Memory B cell (primary cell): ENCODE data around the gene PRRX1.

Source experiments
- ATAC-seq: fragments of 150-1000 bp; cut with Tn5 transposase; 2 replicates; pipeline ENCODE4 v1.10.0; 2021; ENCODE audit warnings: low read depth, mild to moderate bottlenecking, moderate library complexity
- DNase-seq, 2 donors: peaks; one replicate each; pipeline ENCODE4 v3.0.0; 2022; ENCODE audit warnings: low spot score in 2 of 2
- H3K27ac Mint-ChIP-seq: one replicate; pipeline ENCODE4 v1.8.0; 2022; ENCODE audit warnings: mild to moderate bottlenecking, moderate library complexity, mixed read lengths
- H3K27me3 Mint-ChIP-seq: one replicate; pipeline ENCODE4 v1.8.0; 2022; ENCODE audit warnings: mixed read lengths
- H3K36me3 Mint-ChIP-seq: one replicate; pipeline ENCODE4 v1.8.0; 2022; ENCODE audit warnings: mild to moderate bottlenecking, mixed read lengths
- H3K4me1 Mint-ChIP-seq: one replicate; pipeline ENCODE4 v1.8.0; 2022; ENCODE audit warnings: mixed read lengths
- H3K4me3 Mint-ChIP-seq: one replicate; pipeline ENCODE4 v1.8.0; 2022; ENCODE audit warnings: mild to moderate bottlenecking, moderate library complexity, mixed read lengths
- H3K9me3 Mint-ChIP-seq: one replicate; pipeline ENCODE4 v1.8.0; 2022; ENCODE audit warnings: mixed read lengths

PRRX1 gene

GRCh38 chr1:170692866-170693575 lies 29.1 kb downstream of the PRRX1 start:
- Mint-ChIP-seq H3K9me3 (no peaks in the 10 kb centered on the region), H3K4me1 (peaks cover 4% of the 10 kb centered on the region), H3K4me3 (no peak overlapping the region), H3K27me3 (peaks cover 6% of the 10 kb centered on the region), H3K36me3 (no peaks in the 10 kb centered on the region), H3K27ac (no peak overlapping the region)
- ATAC-seq, result no peak
- no peak for DNase-seq

DNA sequence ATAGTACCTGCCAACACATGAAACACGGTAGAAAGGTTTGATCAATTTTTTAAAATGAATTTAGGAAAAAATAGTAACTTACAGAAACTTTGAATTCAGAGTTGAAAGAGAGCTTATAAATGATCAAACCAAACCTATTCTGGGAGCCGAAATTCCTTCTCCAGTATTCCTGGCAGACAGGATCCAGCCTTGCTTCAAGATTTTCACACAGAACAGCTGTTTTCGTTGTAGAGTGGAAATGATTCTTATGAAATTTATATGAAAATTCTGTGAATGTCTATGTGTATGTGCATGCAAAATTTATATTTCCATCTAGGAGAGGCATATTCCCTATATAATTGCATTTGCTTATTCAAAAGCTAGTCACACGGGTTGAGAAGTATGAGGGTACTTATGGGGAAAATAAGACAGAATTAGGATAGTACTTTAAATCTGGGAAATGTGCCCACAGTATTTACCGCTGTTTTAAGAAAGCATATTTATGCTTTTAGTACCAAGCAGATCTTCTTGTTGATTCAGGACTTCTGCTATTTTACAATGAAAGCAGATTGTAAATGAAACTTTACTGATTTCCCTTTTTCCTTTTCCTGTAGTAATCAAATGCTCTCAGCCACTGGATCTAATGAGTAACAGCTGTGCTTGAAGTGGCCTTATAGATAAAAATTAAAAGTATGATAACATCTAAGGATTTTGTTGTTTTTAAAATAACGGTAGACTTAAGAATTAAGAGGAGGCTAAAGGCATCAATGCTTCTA lies 30.4 kb downstream of the PRRX1 start:
- Mint-ChIP-seq H3K4me3 (no peak overlapping the region), H3K36me3 (no peaks in the 10 kb centered on the region), H3K4me1 (peaks cover 4% of the 10 kb centered on the region), H3K27ac (no peak overlapping the region), H3K27me3 (peaks cover 9% of the 10 kb centered on the region), H3K9me3 (no peaks in the 10 kb centered on the region)
- DNase-seq (no peak), ATAC-seq (no peak)

DNA sequence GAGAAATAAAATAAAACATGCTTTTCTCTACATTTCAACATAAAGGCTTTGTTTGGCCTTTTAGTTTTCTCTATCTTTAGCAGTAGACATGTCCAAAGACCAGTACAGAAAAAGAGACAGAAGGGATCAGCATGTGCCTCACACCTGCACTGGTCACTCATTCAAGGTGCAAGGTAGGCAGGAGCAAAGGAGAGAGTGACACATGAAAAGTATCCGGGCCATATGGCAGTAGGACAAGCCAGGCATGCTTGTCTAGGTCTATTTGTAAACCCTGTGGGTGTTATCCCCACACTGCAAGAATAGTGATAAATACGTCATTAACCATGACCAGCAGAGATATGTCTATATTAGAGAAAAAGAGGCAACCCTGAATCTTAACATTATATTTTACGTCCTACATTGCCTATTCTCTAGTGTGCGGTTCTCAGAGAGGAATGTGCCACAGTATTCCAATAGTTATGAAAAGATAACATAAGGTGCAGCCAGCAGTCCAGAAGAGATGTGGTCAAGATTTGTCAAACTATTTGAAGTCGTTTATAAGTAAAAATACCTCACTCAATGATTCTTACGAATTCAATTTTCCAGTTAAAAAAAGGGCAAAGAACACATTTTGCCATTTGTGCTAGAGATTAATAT lies 32.1 kb downstream of the PRRX1 start:
- Mint-ChIP-seq H3K4me1 (no peaks in the 10 kb centered on the region), H3K9me3 (no peaks in the 10 kb centered on the region), H3K4me3 (no peak overlapping the region), H3K27ac (no peak overlapping the region), H3K27me3 (peaks cover 9% of the 10 kb centered on the region), H3K36me3 (no peaks in the 10 kb centered on the region)
- ATAC-seq, result no peak
- DNase-seq, result no peak

GRCh38 chr1:170696591-170697290 lies 32.8 kb downstream of the PRRX1 start:
- DNase-seq (no peak), ATAC-seq (no peak)
- Mint-ChIP-seq H3K27ac (no peak overlapping the region), H3K4me3 (no peak overlapping the region), H3K9me3 (no peaks in the 10 kb centered on the region), H3K36me3 (no peaks in the 10 kb centered on the region), H3K27me3 (peaks cover 7% of the 10 kb centered on the region), H3K4me1 (no peaks in the 10 kb centered on the region)

- Mint-ChIP-seq H3K36me3 (no peaks in the 10 kb centered on the region), H3K4me1 (no peaks in the 10 kb centered on the region), H3K27ac (no peak overlapping the region), H3K9me3 (no peaks in the 10 kb centered on the region), H3K27me3 (peaks cover 7% of the 10 kb centered on the region), H3K4me3 (no peak overlapping the region)
- ATAC-seq, result no peak
- DNase-seq, result no peak
Measured at GRCh38 chr1:170697316-170697715, 33.4 kb downstream of the PRRX1 start.

- no peak overlapping the region for H3K4me3 Mint-ChIP-seq
- ATAC-seq (no peak), DNase-seq (no peak)
- H3K27ac Mint-ChIP-seq, result no peak overlapping the region
- no peaks in the 10 kb centered on the region for H3K36me3 Mint-ChIP-seq
- peaks cover 6% of the 10 kb centered on the region for H3K27me3 Mint-ChIP-seq
- no peaks in the 10 kb centered on the region for H3K4me1 Mint-ChIP-seq
- H3K9me3 Mint-ChIP-seq, result no peaks in the 10 kb centered on the region
Measured at GRCh38 chr1:170698301-170699275, 34.7 kb downstream of the PRRX1 start.

DNA sequence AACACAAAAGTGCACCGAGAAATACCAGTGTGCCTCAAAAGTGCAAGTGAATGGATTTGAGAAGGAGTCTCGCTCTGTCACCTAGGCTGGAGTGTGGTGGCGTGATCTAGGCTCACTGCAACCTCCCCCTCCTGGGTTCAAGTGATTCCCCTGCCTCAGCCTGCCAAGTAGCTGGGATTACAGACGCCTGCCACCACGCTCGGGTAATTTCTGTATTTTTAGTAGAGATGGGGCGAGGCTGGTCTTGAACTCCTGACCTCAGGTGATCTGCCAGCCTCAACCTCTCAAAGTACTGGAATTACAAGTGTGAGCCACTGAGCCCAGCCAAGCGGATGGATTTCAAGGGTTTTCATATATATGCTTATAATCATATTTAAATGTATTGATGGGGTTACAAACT lies 35.8 kb downstream of the PRRX1 start:
- Mint-ChIP-seq H3K27me3 (peaks cover 7% of the 10 kb centered on the region), H3K27ac (no peak overlapping the region), H3K9me3 (no peaks in the 10 kb centered on the region), H3K4me1 (no peaks in the 10 kb centered on the region), H3K4me3 (no peak overlapping the region), H3K36me3 (no peaks in the 10 kb centered on the region)
- ATAC-seq (no peak), DNase-seq (no peak)

GRCh38 chr1:170700842-170701615 lies 37.1 kb downstream of the PRRX1 start:
- H3K27me3 Mint-ChIP-seq, result peaks cover 7% of the 10 kb centered on the region
- no peak overlapping the region for H3K27ac Mint-ChIP-seq
- no peaks in the 10 kb centered on the region for H3K9me3 Mint-ChIP-seq
- ATAC-seq (no peak), DNase-seq (no peak)
- H3K4me1 Mint-ChIP-seq, result no peaks in the 10 kb centered on the region
- no peak overlapping the region for H3K4me3 Mint-ChIP-seq
- H3K36me3 Mint-ChIP-seq, result no peaks in the 10 kb centered on the region

DNA sequence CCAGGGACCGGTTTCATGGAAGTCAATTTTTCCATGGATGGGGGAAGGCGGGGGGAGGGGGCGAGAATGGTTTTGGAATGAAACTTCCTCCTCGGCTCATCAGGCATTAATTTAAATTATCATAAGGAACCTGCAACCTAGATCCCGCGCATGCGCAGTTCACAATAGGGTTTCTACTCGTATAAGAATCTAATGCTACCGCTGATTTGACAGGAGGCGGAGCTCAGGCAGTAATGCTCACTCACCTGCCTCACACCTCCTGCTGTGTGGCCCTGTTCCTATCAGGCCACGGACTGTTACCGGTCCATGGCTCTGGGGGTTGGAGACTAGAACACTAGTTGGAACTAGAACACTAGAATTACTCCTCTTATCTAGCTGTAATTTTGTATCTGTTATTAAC lies 38.0 kb downstream of the PRRX1 start:
- ATAC-seq (no peak), DNase-seq (no peak)
- Mint-ChIP-seq H3K27ac (no peak overlapping the region), H3K27me3 (peaks cover 7% of the 10 kb centered on the region), H3K9me3 (no peaks in the 10 kb centered on the region), H3K4me1 (no peaks in the 10 kb centered on the region), H3K4me3 (no peak overlapping the region), H3K36me3 (no peaks in the 10 kb centered on the region)

DNA sequence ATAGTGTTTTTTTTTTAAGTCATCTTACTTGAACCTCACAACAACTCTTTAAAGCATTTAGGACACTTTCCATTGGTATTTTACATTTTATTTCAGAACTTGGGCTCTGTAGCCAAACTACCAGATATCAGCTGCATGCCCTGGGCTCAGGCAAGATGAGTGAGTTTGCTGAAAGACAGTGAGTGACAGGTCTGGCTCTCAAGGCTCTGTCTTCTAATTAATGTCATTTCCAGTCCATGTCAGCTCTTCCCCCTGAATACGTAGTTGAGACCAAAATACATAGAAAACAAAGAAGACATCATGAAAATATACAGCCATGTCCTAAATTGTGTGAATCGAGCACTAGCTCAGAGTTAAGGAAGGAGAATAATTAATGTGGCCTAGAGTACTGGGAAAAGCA lies 39.7 kb downstream of the PRRX1 start:
- no peak for ATAC-seq
- Mint-ChIP-seq H3K4me3 (no peak overlapping the region), H3K4me1 (no peaks in the 10 kb centered on the region), H3K27ac (no peak overlapping the region), H3K27me3 (peaks cover 6% of the 10 kb centered on the region), H3K9me3 (no peaks in the 10 kb centered on the region), H3K36me3 (no peaks in the 10 kb centered on the region)
- no peak for DNase-seq

DNA sequence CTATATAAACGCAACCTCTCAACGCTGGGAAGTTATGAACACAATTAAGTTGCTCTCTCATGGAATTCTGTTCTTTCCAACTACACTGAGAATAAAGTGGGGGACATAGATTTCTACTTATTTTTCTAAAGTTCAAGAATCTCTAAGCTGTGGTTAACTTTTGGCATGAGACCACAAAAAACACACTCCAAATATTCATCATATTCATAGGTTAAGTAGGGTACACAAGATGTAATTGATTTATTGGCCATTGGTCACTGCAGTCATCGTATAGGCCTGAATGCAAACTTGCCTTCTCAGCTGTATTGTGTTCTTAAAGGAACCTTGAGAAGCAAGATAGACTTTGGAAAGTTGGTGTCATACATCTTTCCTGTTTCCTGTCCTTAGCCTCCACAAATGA lies 40.3 kb downstream of the PRRX1 start:
- Mint-ChIP-seq H3K4me3 (no peak overlapping the region), H3K9me3 (no peaks in the 10 kb centered on the region), H3K27me3 (peaks cover 5% of the 10 kb centered on the region), H3K4me1 (no peaks in the 10 kb centered on the region), H3K36me3 (no peaks in the 10 kb centered on the region), H3K27ac (no peak overlapping the region)
- no peak for ATAC-seq
- DNase-seq, result no peak

GRCh38 chr1:170705981-170706380 lies 42.0 kb downstream of the PRRX1 start:
- H3K27ac Mint-ChIP-seq, result no peak overlapping the region
- ATAC-seq (no peak), DNase-seq (no peak)
- H3K36me3 Mint-ChIP-seq, result no peaks in the 10 kb centered on the region
- no peaks in the 10 kb centered on the region for H3K9me3 Mint-ChIP-seq
- no peak overlapping the region for H3K4me3 Mint-ChIP-seq
- no peaks in the 10 kb centered on the region for H3K4me1 Mint-ChIP-seq
- H3K27me3 Mint-ChIP-seq, result peaks cover 2% of the 10 kb centered on the region

DNA sequence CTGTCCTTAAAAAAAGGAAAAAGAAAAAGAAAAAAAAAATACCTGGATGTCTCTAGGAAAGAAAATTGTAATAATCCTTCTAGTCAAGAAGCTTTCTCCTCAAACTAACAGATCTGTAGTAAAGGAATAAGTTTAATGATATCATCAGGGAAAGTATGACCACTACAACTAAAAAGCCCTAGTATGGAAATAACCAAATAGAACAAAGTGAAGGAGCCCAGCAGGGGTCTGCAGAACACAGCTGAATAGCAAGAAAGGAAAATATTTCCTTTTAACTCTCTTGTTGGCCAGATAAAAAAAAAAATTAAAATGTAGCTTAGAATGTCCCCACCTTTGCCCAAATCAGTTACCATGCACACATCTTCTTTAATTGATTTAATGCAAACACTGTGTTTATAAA lies 43.2 kb downstream of the PRRX1 start:
- H3K36me3 Mint-ChIP-seq, result no peaks in the 10 kb centered on the region
- no peaks in the 10 kb centered on the region for H3K4me1 Mint-ChIP-seq
- ATAC-seq, result no peak
- H3K9me3 Mint-ChIP-seq, result no peaks in the 10 kb centered on the region
- no peak overlapping the region for H3K27ac Mint-ChIP-seq
- H3K4me3 Mint-ChIP-seq, result no peak overlapping the region
- H3K27me3 Mint-ChIP-seq, result peaks cover 2% of the 10 kb centered on the region
- no peak for DNase-seq
